ENCODE measurements around the gene RASGEF1C.
A peak's percentile ranks its signal among the peaks of the same experiment; 100 is the strongest.

The RASGEF1C gene

DNA sequence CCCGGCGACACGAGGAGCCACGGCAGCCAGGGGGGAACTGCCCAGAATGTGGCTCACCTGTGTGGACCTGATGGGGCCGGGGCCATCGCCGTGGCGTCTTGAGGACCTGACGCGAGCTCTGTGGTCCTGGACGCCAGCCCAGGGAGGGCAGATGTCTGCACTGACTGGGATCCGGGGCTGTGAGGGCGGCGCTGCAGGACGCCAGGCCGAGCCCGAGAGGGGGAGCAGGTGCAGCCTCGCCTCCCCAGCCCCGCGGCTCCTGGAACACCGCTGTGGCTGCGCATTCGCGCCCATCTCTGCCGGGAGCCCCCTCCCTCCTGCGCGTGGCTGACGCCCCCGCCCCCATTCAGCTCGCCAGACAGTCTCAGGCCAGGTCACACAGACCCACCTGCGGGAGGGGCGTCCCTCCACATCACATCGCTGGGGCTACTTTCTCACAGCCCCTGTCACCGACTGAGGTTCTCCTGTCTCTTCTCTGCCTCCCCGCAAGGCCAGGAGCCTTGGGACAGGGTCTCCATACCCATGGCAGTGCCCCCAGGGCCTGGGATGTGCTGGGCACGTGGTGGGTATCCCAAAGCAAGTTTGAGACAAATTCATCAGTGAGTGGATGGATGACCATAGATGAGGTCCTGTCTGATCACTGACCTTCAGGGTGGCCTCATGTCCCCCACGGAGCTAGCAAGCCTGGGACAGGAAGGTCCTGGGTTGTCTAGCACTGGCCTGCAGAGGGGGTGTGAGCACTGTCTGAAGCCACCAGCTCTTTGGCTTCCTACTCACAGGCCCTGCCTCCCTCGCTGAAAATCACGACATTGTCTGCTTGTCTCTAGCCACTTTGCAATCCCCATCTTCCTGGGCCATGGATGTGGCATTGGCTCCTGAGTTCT is 47.3 kb downstream of the RASGEF1C start:
- TF ChIP-seq POLR2AphosphoS5 (IDR thresholded peaks at IDR 0.05; ENCODE audit: low read depth) (no peak), SPI1 (IDR thresholded peaks at IDR 0.05; ENCODE audit: borderline replicate concordance, low read depth) (no peak), CTCF (IDR thresholded peaks at IDR 0.05; ENCODE audit: insufficient read depth, low read length) (no peak), GABPA (IDR thresholded peaks at IDR 0.05; ENCODE audit: low read depth) (no peak)
- TF ChIP-seq, protein P1, sequence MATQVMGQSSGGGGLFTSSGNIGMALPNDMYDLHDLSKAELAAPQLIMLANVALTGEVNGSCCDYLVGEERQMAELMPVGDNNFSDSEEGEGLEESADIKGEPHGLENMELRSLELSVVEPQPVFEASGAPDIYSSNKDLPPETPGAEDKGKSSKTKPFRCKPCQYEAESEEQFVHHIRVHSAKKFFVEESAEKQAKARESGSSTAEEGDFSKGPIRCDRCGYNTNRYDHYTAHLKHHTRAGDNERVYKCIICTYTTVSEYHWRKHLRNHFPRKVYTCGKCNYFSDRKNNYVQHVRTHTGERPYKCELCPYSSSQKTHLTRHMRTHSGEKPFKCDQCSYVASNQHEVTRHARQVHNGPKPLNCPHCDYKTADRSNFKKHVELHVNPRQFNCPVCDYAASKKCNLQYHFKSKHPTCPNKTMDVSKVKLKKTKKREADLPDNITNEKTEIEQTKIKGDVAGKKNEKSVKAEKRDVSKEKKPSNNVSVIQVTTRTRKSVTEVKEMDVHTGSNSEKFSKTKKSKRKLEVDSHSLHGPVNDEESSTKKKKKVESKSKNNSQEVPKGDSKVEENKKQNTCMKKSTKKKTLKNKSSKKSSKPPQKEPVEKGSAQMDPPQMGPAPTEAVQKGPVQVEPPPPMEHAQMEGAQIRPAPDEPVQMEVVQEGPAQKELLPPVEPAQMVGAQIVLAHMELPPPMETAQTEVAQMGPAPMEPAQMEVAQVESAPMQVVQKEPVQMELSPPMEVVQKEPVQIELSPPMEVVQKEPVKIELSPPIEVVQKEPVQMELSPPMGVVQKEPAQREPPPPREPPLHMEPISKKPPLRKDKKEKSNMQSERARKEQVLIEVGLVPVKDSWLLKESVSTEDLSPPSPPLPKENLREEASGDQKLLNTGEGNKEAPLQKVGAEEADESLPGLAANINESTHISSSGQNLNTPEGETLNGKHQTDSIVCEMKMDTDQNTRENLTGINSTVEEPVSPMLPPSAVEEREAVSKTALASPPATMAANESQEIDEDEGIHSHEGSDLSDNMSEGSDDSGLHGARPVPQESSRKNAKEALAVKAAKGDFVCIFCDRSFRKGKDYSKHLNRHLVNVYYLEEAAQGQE (IDR thresholded peaks at IDR 0.05; ENCODE audit: insufficient replicate concordance, low read depth): no peak
- DNase-seq (ENCODE audit: low read depth in 1 of 2, low spot score in 1 of 2): peak in 1 of 2 experiments; percentile 43
- Histone ChIP-seq H3K27ac (replicated peaks) (peak overlapping the region; percentile 49), H3K4me3 (replicated peaks; ENCODE audit: insufficient read depth, low read length) (peak overlapping the region; percentile 17), H3K27me3 (ENCODE audit: insufficient read depth, poor library complexity, severe bottlenecking) (no peaks in the 10 kb centered on the region)

GRCh38 chr5:180160789-180161188 is 48.2 kb downstream of the RASGEF1C start:
- DNase-seq (ENCODE audit: low read depth in 1 of 2, low spot score in 1 of 2): peak; percentile 75 to 93
- Histone ChIP-seq H3K4me3 (replicated peaks; ENCODE audit: insufficient read depth, low read length) (peak overlapping the region; percentile 17), H3K27ac (replicated peaks) (peak overlapping the region; percentile 49), H3K27me3 (ENCODE audit: insufficient read depth, poor library complexity, severe bottlenecking) (no peaks in the 10 kb centered on the region)
- no peak for TF ChIP-seq CTCF (IDR thresholded peaks at IDR 0.05; ENCODE audit: insufficient read depth, low read length)
- TF ChIP-seq POLR2AphosphoS5 (IDR thresholded peaks at IDR 0.05; ENCODE audit: low read depth): peak; percentile 63
- TF ChIP-seq SPI1 (IDR thresholded peaks at IDR 0.05; ENCODE audit: borderline replicate concordance, low read depth): peak; percentile 94
- TF ChIP-seq GABPA (IDR thresholded peaks at IDR 0.05; ENCODE audit: low read depth): peak; percentile 54
- TF ChIP-seq, protein P1 (IDR thresholded peaks at IDR 0.05; ENCODE audit: insufficient replicate concordance, low read depth): peak; percentile 28

- no peaks in the 10 kb centered on the region for H3K27me3 ChIP-seq (ENCODE audit: insufficient read depth, poor library complexity, severe bottlenecking)
- no peak for TF ChIP-seq POLR2AphosphoS5 (IDR thresholded peaks at IDR 0.05; ENCODE audit: low read depth)
- TF ChIP-seq SPI1 (IDR thresholded peaks at IDR 0.05; ENCODE audit: borderline replicate concordance, low read depth): no peak
- TF ChIP-seq GABPA (IDR thresholded peaks at IDR 0.05; ENCODE audit: low read depth): no peak
- TF ChIP-seq, protein P1 (IDR thresholded peaks at IDR 0.05; ENCODE audit: insufficient replicate concordance, low read depth): no peak
- no peak for TF ChIP-seq CTCF (IDR thresholded peaks at IDR 0.05; ENCODE audit: insufficient read depth, low read length)
- no peak overlapping the region for H3K4me3 ChIP-seq (replicated peaks; ENCODE audit: insufficient read depth, low read length)
- DNase-seq (ENCODE audit: low read depth in 1 of 2, low spot score in 1 of 2): no peak
- H3K27ac ChIP-seq (replicated peaks): no peak overlapping the region; the same call in 1 of the 2 replicates
Measured at GRCh38 chr5:180160215-180160614, 48.8 kb downstream of the RASGEF1C start.

All from HL-60 (cell line).